Measurements from ENCODE around the gene ZFP28. TPM values are rescaled to one million over a fixed set of nuclear protein-coding genes. Genes with fewer than 3 reads are reported as not detected.

Gene ZFP28
- total RNA-seq (10 to 100 TPM; 15.6 to 22.5 TPM), polyA plus RNA-seq (ENCODE audit: insufficient read length in 2 of 2) (10 to 100 TPM; 22.1 to 25.8 TPM)
- long read RNA-seq, donor 1, full-length matches to known transcripts: 3 of 3 reads
- long read RNA-seq, donor 1, partial matches to known transcripts: 0 of 3 reads
- long read RNA-seq, donor 1, other reads (novel, unspliced or antisense): 0 of 3 reads
- long read RNA-seq, donor 2, full-length matches to known transcripts: 3 of 3 reads
- long read RNA-seq, donor 2, partial matches to known transcripts: 0 of 3 reads
- long read RNA-seq, donor 2, other reads (novel, unspliced or antisense): 0 of 3 reads
- long read RNA-seq, donor 3, partial matches to known transcripts: 0 of 1 reads
- long read RNA-seq, donor 3, other reads (novel, unspliced or antisense): 0 of 1 reads
- long read RNA-seq, donor 4, partial matches to known transcripts: 0 of 1 reads
- long read RNA-seq, donor 4, other reads (novel, unspliced or antisense): 0 of 1 reads

DNA sequence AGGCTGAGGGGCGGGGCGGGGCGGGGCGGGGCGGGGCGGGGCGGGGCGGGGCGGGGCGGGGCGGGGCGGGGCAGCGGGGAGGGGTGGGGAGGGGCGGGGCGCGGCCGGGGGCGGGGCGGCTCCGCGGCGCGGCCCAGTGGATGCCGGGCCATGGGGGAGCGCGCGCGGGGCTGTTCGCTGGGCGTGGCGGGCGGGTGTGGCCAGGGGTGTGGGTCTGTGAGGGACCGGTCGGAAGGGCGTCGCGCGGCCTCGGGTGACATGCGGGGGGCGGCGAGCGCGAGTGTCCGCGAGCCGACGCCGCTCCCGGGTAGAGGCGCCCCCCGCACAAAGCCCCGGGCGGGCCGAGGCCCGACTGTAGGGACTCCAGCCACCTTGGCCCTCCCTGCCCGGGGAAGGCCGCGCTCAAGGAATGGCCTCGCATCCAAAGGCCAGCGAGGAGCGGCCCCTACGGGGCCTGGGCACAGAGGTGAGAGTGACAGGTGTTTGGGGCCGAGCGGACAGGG lies at the start of gene ZFP28:
ZFP28 (plus strand) TSS at position 188 of the 503 bp plus-strand sequence; CDS start at position 259, 71 bp downstream.
- H3K4me1 ChIP-seq (ENCODE audit: control insufficient read depth, insufficient read depth, low read length): peaks cover 13% of the 10 kb centered on the region
- H3K4me3 ChIP-seq (ENCODE audit: low read depth, low read length): peak within 1 kb of the TSS; percentile 86
- WGBS (ENCODE audit: insufficient coverage): under 1% methylated on average over 47 of the region's 65 CpGs
- H3K27me3 ChIP-seq (ENCODE audit: control insufficient read depth, insufficient read depth, low read length): no peaks in the 10 kb centered on the region
- H3K9me3 ChIP-seq (ENCODE audit: control insufficient read depth, insufficient read depth, low read length): peaks cover 7% of the 10 kb centered on the region
- DNase-seq (ENCODE audit: low read depth in 4 of 6, low spot score in 6 of 6): peak in 2 of 6 donors; percentile 6 to 9
- H3K36me3 ChIP-seq (ENCODE audit: control insufficient read depth, insufficient read depth, low read length): peaks cover 14% of the 10 kb centered on the region
- H3K27ac ChIP-seq (ENCODE audit: low read depth, low read length): peak within 1 kb of the TSS; percentile 94

DNA sequence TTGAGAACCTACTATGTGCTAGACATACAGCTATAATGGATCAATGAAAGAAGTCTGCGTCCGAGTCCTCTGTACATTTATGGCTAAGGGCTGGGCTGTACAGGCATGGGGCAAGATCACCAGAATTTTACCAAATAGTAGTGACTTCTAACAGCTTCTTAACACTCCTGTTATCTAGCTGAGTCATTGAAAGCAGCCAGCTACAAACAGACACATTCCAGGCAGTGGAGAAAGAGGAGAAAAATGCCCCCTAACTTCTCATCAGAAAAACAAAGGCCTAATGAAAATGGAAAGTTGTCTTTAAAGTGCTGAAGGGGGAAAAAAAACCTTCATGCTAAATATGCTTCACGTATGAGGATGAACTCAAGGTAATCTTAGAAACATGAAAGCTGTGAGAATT lies 47.3 kb upstream of the ZFP28 start:
- H3K36me3 ChIP-seq (ENCODE audit: control insufficient read depth, insufficient read depth, low read length): peaks cover 4% of the 10 kb centered on the region
- H3K27ac ChIP-seq (ENCODE audit: low read depth, low read length): no peak overlapping the region
- DNase-seq (ENCODE audit: low read depth in 4 of 6, low spot score in 6 of 6): no peak
- WGBS (ENCODE audit: insufficient coverage): no CpG with 5 or more reads among the region's 3 CpGs
- no peak overlapping the region for H3K4me3 ChIP-seq (ENCODE audit: low read depth, low read length)
- H3K9me3 ChIP-seq (ENCODE audit: control insufficient read depth, insufficient read depth, low read length): no peaks in the 10 kb centered on the region
- H3K4me1 ChIP-seq (ENCODE audit: control insufficient read depth, insufficient read depth, low read length): no peaks in the 10 kb centered on the region
- no peaks in the 10 kb centered on the region for H3K27me3 ChIP-seq (ENCODE audit: control insufficient read depth, insufficient read depth, low read length)

DNA sequence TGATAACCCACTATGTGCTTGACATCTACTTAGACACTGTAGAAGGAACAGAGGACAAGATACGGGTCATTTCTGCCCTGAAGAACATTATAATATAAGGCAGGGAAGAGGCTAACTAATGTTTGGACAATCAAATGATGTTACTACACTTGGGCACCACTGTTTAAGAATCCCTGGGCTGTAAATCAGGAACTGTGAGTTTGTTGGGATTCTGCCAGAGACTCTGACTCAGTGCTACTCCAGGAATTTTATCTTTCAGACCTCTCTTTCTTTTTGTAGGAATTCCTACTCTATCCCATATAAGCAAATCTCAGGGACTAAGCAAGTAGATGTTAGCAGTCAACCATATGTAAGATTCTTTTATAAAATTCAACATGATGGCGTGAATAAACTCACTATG lies 34.2 kb upstream of the ZFP28 start:
- no CpG with 5 or more reads among the region's 2 CpGs for WGBS (ENCODE audit: insufficient coverage)
- H3K4me3 ChIP-seq (ENCODE audit: low read depth, low read length): no peak overlapping the region
- no peak for DNase-seq (ENCODE audit: low read depth in 4 of 6, low spot score in 6 of 6)
- H3K4me1 ChIP-seq (ENCODE audit: control insufficient read depth, insufficient read depth, low read length): peaks cover 7% of the 10 kb centered on the region
- no peak overlapping the region for H3K27ac ChIP-seq (ENCODE audit: low read depth, low read length)
- H3K9me3 ChIP-seq (ENCODE audit: control insufficient read depth, insufficient read depth, low read length): no peaks in the 10 kb centered on the region
- no peaks in the 10 kb centered on the region for H3K27me3 ChIP-seq (ENCODE audit: control insufficient read depth, insufficient read depth, low read length)
- no peaks in the 10 kb centered on the region for H3K36me3 ChIP-seq (ENCODE audit: control insufficient read depth, insufficient read depth, low read length)

DNA sequence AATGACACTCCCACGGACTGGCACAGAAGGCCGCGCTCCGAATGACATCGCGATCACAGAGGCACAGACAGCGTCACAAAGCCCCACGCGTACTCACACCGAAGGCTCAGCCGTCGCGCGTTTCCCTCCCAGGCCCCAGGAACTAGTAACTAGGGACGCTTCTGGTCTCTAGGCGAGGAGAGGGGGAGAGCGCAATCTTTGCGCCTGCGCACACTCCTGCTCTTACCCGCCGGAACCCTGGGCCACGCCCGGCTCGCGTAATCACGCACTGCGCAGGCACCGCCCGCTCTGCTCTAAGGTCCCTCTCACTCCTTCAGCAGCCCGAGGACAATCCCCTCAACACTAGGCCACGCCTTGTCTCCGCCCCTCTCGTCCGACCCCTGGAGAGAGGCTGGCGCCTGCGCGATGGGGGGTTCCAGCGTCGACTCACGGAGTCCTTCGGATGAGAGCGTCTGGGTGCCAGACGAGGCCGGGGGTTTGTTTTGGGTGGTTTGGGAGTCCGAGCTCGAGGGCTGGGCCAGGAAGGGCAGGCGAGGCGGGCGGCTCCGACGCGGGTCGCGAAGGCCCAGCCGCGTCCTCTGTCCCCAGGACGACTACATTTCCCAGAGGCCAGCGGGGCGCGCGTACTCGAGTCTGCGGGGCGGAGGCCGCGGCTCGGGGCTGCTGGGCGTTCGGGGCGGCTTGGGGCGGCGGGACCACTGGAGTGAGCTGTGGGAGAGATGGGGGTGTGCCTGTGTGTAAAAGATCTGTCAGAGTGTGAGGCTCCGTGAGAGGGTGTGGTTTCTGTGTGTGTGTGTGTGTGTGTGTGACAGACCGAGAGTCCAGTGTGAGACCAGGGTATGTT lies 31.1 kb upstream of the ZFP28 start, which contains the start of gene ZNF471:
ZNF471 (plus strand) TSS at position 410 of the 844 bp plus-strand sequence. CDS start 3,717 bp downstream, outside the sequence.
- H3K36me3 ChIP-seq (ENCODE audit: control insufficient read depth, insufficient read depth, low read length): no peaks in the 10 kb centered on the region
- DNase-seq (ENCODE audit: low read depth in 4 of 6, low spot score in 6 of 6): peak; percentile 96 to 100 (median 98)
- H3K27ac ChIP-seq (ENCODE audit: low read depth, low read length): peak within 1 kb of the TSS; percentile 97
- H3K4me3 ChIP-seq (ENCODE audit: low read depth, low read length): peak within 1 kb of the TSS; percentile 72
- no peaks in the 10 kb centered on the region for H3K9me3 ChIP-seq (ENCODE audit: control insufficient read depth, insufficient read depth, low read length)
- H3K4me1 ChIP-seq (ENCODE audit: control insufficient read depth, insufficient read depth, low read length): peaks cover 7% of the 10 kb centered on the region
- WGBS (ENCODE audit: insufficient coverage): under 1% methylated on average over 74 of the region's 74 CpGs
- no peaks in the 10 kb centered on the region for H3K27me3 ChIP-seq (ENCODE audit: control insufficient read depth, insufficient read depth, low read length)

DNA sequence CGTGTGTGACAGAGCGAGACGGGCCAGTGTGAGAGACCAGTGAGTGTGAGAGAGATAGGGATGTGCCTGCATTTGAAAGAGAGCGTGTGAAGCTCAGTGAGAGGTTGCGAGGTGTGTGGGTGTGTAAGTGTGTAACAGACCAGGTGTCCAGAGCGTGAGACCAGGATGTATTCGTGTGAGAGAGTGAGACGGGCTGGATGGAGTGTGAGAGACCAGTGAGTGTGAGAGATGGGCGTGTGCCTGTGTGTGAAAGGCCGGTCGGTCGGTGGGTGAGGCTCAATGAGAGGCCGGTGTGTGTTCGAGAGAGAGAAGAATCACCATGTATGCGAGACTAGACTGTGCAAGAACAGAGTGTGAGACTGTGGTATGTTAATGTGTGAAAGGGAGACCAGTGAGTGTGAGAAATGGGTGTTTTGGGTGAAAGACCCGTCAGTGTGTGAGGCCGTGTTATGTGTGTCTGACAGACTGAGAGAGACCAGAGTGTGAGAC lies 30.4 kb upstream of the ZFP28 start:
- Histone ChIP-seq H3K4me1 (ENCODE audit: control insufficient read depth, insufficient read depth, low read length) (peaks cover 7% of the 10 kb centered on the region), H3K9me3 (ENCODE audit: control insufficient read depth, insufficient read depth, low read length) (no peaks in the 10 kb centered on the region), H3K27me3 (ENCODE audit: control insufficient read depth, insufficient read depth, low read length) (no peaks in the 10 kb centered on the region), H3K27ac (ENCODE audit: low read depth, low read length) (peak overlapping the region; percentile 97), H3K36me3 (ENCODE audit: control insufficient read depth, insufficient read depth, low read length) (no peaks in the 10 kb centered on the region), H3K4me3 (ENCODE audit: low read depth, low read length) (peak overlapping the region; percentile 72)
- DNase-seq (ENCODE audit: low read depth in 4 of 6, low spot score in 6 of 6): peak in 1 of 6 donors; percentile 14
- 1% methylated on average over 17 of the region's 17 CpGs for WGBS (ENCODE audit: insufficient coverage)

DNA sequence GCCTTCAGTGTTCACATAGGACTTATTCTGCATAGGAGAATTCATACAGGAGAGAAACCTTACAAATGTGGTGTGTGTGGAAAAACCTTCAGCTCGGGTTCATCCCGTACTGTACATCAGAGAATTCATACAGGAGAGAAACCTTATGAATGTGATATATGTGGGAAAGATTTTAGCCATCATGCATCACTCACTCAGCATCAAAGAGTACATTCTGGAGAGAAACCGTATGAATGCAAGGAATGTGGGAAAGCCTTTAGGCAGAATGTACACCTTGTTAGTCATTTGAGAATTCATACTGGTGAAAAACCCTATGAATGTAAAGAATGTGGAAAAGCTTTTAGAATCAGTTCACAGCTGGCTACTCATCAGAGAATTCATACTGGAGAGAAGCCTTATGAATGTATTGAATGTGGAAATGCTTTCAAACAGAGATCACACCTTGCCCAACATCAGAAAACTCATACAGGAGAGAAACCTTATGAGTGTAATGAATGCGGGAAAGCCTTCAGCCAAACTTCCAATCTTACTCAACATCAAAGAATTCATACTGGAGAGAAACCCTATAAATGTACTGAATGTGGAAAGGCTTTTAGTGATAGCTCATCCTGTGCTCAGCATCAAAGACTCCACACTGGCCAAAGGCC lies 13.4 kb upstream of the ZFP28 start:
- Histone ChIP-seq H3K4me3 (ENCODE audit: low read depth, low read length) (no peak overlapping the region), H3K4me1 (ENCODE audit: control insufficient read depth, insufficient read depth, low read length) (no peaks in the 10 kb centered on the region), H3K27me3 (ENCODE audit: control insufficient read depth, insufficient read depth, low read length) (no peaks in the 10 kb centered on the region), H3K9me3 (ENCODE audit: control insufficient read depth, insufficient read depth, low read length) (peaks cover 43% of the 10 kb centered on the region), H3K36me3 (ENCODE audit: control insufficient read depth, insufficient read depth, low read length) (peaks cover 27% of the 10 kb centered on the region), H3K27ac (ENCODE audit: low read depth, low read length) (no peak overlapping the region)
- no CpG with 5 or more reads among the region's 4 CpGs for WGBS (ENCODE audit: insufficient coverage)
- no peak for DNase-seq (ENCODE audit: low read depth in 4 of 6, low spot score in 6 of 6)

DNA sequence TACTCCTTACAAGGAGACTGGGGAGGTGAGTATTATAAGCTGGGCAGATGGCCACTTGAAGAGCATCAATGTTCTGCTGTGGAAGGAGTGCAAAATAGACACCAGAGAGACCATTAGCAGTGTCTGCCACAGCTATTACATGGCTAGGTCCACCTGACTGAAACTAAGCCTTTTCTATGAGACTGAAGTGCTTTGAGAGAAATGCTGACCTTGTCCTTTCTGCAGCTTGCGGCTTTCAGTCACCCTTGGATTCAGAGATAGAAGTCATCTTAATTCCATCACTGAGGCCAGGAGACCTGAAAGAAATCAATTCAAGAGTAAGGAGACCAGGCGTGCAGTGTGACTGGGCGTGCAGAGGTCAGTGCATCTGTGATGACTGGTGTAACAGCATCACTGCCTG lies 1.3 kb upstream of the ZFP28 start:
- no peak for DNase-seq (ENCODE audit: low read depth in 4 of 6, low spot score in 6 of 6)
- Histone ChIP-seq H3K4me3 (ENCODE audit: low read depth, low read length) (no peak overlapping the region), H3K4me1 (ENCODE audit: control insufficient read depth, insufficient read depth, low read length) (peaks cover 13% of the 10 kb centered on the region), H3K27ac (ENCODE audit: low read depth, low read length) (no peak overlapping the region), H3K27me3 (ENCODE audit: control insufficient read depth, insufficient read depth, low read length) (no peaks in the 10 kb centered on the region), H3K36me3 (ENCODE audit: control insufficient read depth, insufficient read depth, low read length) (peaks cover 14% of the 10 kb centered on the region), H3K9me3 (ENCODE audit: control insufficient read depth, insufficient read depth, low read length) (peaks cover 5% of the 10 kb centered on the region)
- WGBS (ENCODE audit: insufficient coverage): 94% methylated on average over 3 of the region's 3 CpGs

DNA sequence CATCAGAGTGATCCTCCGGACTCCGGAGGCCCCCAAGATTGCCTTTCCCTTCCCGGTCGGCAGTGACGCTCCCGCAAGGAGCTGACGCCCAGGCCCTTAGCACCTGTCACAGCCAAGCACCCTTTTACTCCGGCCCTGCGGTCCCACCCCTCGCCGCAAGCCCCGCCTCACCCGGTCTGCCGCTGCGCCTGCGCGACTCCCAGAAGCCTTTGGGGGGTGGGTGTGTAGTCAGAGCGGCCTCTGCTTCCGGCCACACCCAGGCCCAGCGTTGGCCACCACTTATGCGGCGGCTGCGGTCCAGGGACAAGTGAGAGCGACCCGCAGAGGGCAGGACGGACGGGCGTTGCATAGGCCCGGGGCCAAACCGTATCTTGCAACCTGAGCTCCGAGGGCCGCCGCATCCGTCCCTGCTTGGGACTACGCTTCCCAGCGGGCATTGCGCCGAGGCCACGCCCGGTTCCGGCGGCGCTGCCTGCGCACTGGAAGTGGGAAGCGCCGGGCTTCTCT lies 441 bp upstream of the ZFP28 start:
- Histone ChIP-seq H3K27me3 (ENCODE audit: control insufficient read depth, insufficient read depth, low read length) (no peaks in the 10 kb centered on the region), H3K4me1 (ENCODE audit: control insufficient read depth, insufficient read depth, low read length) (peaks cover 13% of the 10 kb centered on the region), H3K4me3 (ENCODE audit: low read depth, low read length) (peak overlapping the region; percentile 86), H3K27ac (ENCODE audit: low read depth, low read length) (peak overlapping the region; percentile 94), H3K9me3 (ENCODE audit: control insufficient read depth, insufficient read depth, low read length) (peaks cover 6% of the 10 kb centered on the region), H3K36me3 (ENCODE audit: control insufficient read depth, insufficient read depth, low read length) (peaks cover 14% of the 10 kb centered on the region)
- WGBS (ENCODE audit: insufficient coverage): 0% methylated on average over 31 of the region's 46 CpGs
- DNase-seq (ENCODE audit: low read depth in 4 of 6, low spot score in 6 of 6): peak; percentile 85 to 98 (median 89)

DNA sequence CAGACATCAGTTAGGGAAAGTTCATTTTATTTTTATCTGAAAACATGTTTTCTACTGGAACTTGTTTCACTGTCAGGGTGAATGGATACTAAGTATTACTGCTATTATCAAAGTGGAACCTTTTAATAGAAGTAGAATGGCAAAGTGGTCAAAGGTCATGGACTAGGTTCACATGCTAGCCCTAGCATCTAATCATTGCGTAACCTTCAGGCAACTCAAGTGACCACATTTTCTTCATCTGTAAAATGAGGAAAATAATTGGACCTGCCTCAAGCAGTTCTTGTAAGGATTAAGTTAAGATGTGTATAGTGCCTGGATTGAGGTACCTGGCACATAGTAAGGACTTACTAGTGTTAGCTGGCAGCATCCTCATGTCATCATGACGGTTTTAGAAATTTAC lies 5.0 kb downstream of the ZFP28 start:
- DNase-seq (ENCODE audit: low read depth in 4 of 6, low spot score in 6 of 6): no peak
- H3K27ac ChIP-seq (ENCODE audit: low read depth, low read length): no peak overlapping the region
- peaks cover 20% of the 10 kb centered on the region for H3K36me3 ChIP-seq (ENCODE audit: control insufficient read depth, insufficient read depth, low read length)
- no peaks in the 10 kb centered on the region for H3K27me3 ChIP-seq (ENCODE audit: control insufficient read depth, insufficient read depth, low read length)
- no peak overlapping the region for H3K4me3 ChIP-seq (ENCODE audit: low read depth, low read length)
- H3K9me3 ChIP-seq (ENCODE audit: control insufficient read depth, insufficient read depth, low read length): peaks cover 8% of the 10 kb centered on the region
- peaks cover 5% of the 10 kb centered on the region for H3K4me1 ChIP-seq (ENCODE audit: control insufficient read depth, insufficient read depth, low read length)
- 100% methylated on average over 1 of the region's 2 CpGs for WGBS (ENCODE audit: insufficient coverage)
